Activated CD8-positive, alpha-beta memory T cell treated with anti-CD3 and anti-CD28 coated beads for 1 hour (primary cell): Measurements from ENCODE around the gene TJP2.

Experiments used
- DNase-seq, 2 donors: peaks; one replicate each; pipeline ENCODE4 v3.0.0-alpha.2; 2020; ENCODE audit warnings: low read depth in 1 of 2; ENCODE audit errors: extremely low read depth in 1 of 2

TJP2 gene

GRCh38 chr9:69222970-69223369 lies 48.9 kb downstream of the TJP2 start:
- no peak for DNase-seq

- no peak for DNase-seq
These were observed 49.5 kb downstream of the TJP2 start for GRCh38 chr9:69223605-69224004.

GRCh38 chr9:69229367-69229766 lies 55.3 kb downstream of the TJP2 start:
- DNase-seq, result no peak

- no peak for DNase-seq
These were observed 58.1 kb downstream of the TJP2 start for GRCh38 chr9:69232135-69232534.

- DNase-seq, result no peak
These were observed 60.6 kb downstream of the TJP2 start for GRCh38 chr9:69234683-69235082.

- no peak for DNase-seq
These were observed 62.1 kb downstream of the TJP2 start for GRCh38 chr9:69236188-69236587.

GRCh38 chr9:69237702-69238295 lies 63.7 kb downstream of the TJP2 start:
- DNase-seq, result no peak

- DNase-seq, result no peak
These were observed 69.0 kb downstream of the TJP2 start for GRCh38 chr9:69243116-69243515.

GRCh38 chr9:69246629-69247028 lies 72.6 kb downstream of the TJP2 start:
- no peak for DNase-seq

GRCh38 chr9:69248005-69248404 lies 73.9 kb downstream of the TJP2 start:
- DNase-seq, result no peak

GRCh38 chr9:69249337-69249736 lies 75.3 kb downstream of the TJP2 start:
- DNase-seq, result no peak

- DNase-seq, result no peak
These were observed 76.6 kb downstream of the TJP2 start for GRCh38 chr9:69250681-69251080.

GRCh38 chr9:69252436-69252835 lies 78.4 kb downstream of the TJP2 start:
- DNase-seq, result no peak

GRCh38 chr9:69253057-69253456 lies 79.0 kb downstream of the TJP2 start:
- DNase-seq, result no peak

GRCh38 chr9:69254223-69254622 lies 80.1 kb downstream of the TJP2 start:
- DNase-seq, result no peak

- DNase-seq, result no peak
These were observed 81.5 kb downstream of the TJP2 start for GRCh38 chr9:69255591-69255990.

GRCh38 chr9:69258551-69258950 lies 84.5 kb downstream of the TJP2 start:
- DNase-seq, result no peak

GRCh38 chr9:69260161-69260560 lies 86.1 kb downstream of the TJP2 start:
- DNase-seq, result no peak

- DNase-seq, result no peak
These were observed 87.6 kb downstream of the TJP2 start for GRCh38 chr9:69261636-69262035.

- DNase-seq, result no peak
These were observed 90.4 kb downstream of the TJP2 start for GRCh38 chr9:69264526-69264925.

GRCh38 chr9:69265891-69266290 lies 91.8 kb downstream of the TJP2 start:
- no peak for DNase-seq

GRCh38 chr9:69272212-69272611 lies 98.1 kb downstream of the TJP2 start:
- no peak for DNase-seq

- DNase-seq, result no peak
These were observed 99.1 kb downstream of the TJP2 start for GRCh38 chr9:69273161-69273560.
